C4-2B (cell line): ENCODE measurements around the gene ULK1.

Experiments
- H3K27ac ChIP-seq: fragments of 450-650 bp; 2 replicates; pipeline ENCODE4 v1.5.1; 2017
- CTCF ChIP-seq: fragments of 450-650 bp; conservative IDR thresholded peaks from 2 replicates; pipeline ENCODE4 v1.5.1; 2017; ENCODE audit warnings: mild to moderate bottlenecking
- ZFX ChIP-seq: fragments of 450-650 bp; IDR thresholded peaks from 2 replicates; pipeline ENCODE4 v1.6.1; 2017

The ULK1 gene

DNA sequence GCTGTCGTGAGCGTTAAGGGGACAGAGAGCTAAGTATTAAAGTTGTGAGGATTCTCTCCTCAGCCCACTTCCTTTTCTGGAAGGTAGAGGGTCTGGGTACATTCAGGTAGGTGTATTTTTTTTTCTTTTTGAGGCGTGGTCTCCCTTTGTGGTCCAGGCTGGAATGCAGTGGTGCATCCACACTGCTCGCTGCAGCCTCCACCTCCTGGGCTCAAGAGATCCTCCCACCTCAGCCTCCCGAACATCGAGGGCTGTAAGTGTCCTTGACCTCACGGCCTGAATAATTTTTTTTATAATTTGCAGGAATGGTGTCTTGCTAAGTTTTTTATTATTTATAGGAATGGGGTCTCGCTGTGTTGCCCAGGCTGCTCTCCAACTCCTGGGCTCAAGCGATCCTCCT lies 36.1 kb downstream of the ULK1 start:
- H3K27ac ChIP-seq = peak overlapping the region; percentile 86
- no peak for TF ChIP-seq ZFX

DNA sequence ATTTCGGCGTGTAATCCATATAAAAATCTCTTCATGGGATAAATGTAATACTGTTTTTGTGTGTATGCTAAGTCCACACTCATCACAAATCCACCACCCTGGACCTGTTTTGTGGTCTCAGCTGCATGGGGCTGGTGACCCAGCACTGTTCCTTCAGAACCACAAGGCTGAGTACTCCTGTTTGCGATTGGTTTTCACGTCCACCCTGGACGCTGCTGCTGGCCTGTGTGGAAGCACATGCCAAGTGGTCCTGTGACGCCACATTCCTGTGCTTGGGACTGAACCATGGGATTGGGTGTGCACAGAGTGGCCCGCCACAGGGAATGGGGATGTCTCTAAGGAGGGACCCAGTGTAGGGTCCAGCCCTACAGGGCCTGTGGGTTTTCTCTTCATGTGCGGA lies 39.0 kb downstream of the ULK1 start:
- TF ChIP-seq CTCF (no peak), ZFX (no peak)
- no peak overlapping the region for H3K27ac ChIP-seq

GRCh38 chr12:131934535-131934934 lies 40.1 kb downstream of the ULK1 start:
- no peak for TF ChIP-seq CTCF
- TF ChIP-seq ZFX = no peak
- H3K27ac ChIP-seq = no peak overlapping the region

GRCh38 chr12:131938082-131938481 lies 43.7 kb downstream of the ULK1 start:
- H3K27ac ChIP-seq = no peak overlapping the region
- TF ChIP-seq ZFX (no peak), CTCF (no peak)

DNA sequence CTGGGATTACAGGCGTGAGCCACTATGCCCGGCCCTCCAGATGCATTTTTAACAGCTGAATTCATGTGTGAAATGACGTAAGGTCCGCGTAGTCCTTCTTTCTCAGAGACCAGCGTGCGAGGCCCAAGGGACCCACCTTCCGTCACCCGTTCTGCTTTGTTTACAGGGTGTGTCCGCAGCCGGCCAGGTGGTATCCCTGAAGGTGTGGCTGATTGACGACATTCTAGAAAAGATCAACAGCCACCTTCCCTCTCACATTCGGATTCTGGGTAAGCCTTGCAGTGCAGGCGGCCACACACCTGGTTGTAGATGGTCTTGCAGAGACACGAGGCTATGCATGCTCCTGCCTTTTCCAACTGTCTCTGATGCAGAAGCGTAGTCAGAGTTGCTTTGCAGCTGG lies 44.6 kb downstream of the ULK1 start:
- TF ChIP-seq CTCF (no peak), ZFX (no peak)
- H3K27ac ChIP-seq = no peak overlapping the region

GRCh38 chr12:131940141-131940547 lies 45.7 kb downstream of the ULK1 start:
- TF ChIP-seq CTCF (no peak), ZFX (no peak)
- H3K27ac ChIP-seq = no peak overlapping the region

- TF ChIP-seq CTCF (no peak), ZFX (no peak)
- no peak overlapping the region for H3K27ac ChIP-seq
Measured at GRCh38 chr12:131941116-131941986, 46.9 kb downstream of the ULK1 start.

- no peak for TF ChIP-seq ZFX
- no peak for TF ChIP-seq CTCF
- no peak overlapping the region for H3K27ac ChIP-seq
Measured at GRCh38 chr12:131941987-131942341, 47.5 kb downstream of the ULK1 start.
